Measurements from ENCODE around the gene NEK4. TPM values are rescaled to one million over a fixed set of nuclear protein-coding genes. Genes with fewer than 3 reads are reported as not detected.

The NEK4 gene
- total and polyA plus RNA-seq, 2 of the 13 experiments (the other 11 are each of a cell fraction or from before 2014, with no cell fraction given), result 16.5 to 38.0 TPM

DNA sequence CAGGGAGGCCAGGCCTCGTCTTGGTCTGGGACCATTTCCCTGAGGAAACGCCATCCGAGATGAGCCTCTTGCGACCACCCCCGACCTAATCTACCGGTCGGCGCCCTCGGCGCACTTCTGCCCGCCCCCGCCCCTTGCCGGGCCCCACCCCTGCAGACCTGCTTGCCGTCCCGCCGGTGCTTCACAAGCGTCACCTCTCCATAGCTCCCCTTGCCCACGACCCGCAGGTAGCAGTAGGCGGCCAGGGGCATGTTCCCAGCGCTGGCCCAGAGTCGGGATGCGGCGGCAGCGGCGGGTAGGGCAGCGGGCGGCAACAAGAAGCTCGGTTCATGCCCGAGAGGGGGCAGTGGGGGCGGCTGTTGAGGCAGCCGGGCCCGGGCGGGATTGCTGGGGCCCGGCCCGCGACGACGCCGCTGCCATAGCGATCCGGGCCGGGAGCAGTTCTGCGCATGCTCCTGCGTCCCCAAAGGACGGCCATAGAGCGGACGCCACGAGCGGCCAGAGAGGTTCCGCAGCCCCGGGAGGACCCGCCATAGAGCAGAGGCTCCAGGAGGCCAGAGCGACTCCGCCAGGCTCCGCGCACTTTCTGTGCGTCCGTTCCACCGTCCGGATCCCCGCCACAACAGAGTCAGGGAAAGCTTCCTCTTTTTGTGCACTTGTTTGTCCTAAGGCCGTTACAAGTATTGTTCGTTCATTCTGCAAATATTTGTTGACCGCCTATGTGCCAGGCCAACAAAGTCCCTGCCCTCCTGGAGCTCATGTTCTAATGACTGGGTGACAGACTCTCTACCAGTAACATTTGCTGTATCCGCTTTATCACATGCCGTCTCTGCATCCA lies at the start of gene NEK4 (continued):
- no peak for TF ChIP-seq PPARG (CRISPR knock-in tag; conservative IDR thresholded peaks at IDR 0.05)
- TF ChIP-seq ZNF891 (CRISPR knock-in tag; IDR thresholded peaks at IDR 0.05), result peak; percentile 49; the same call in 1 of the 2 replicates
- TF ChIP-seq ATF7-NPFF (CRISPR knock-in tag; IDR thresholded peaks at IDR 0.05; ENCODE audit: low read depth), result peak; percentile 66; the same call in 1 of the 2 replicates
- TF ChIP-seq IKZF5 (CRISPR knock-in tag; IDR thresholded peaks at IDR 0.05), result no peak; the same call in 1 of the 2 replicates
- no peak for TF ChIP-seq MZF1 (CRISPR knock-in tag; IDR thresholded peaks at IDR 0.05; ENCODE audit: borderline replicate concordance)
- TF ChIP-seq ZNF589 (CRISPR knock-in tag; conservative IDR thresholded peaks at IDR 0.05), result 0 out of 2 replicates have a peak, but pooled peaks have one; percentile 27
- TF ChIP-seq ZNF879 (CRISPR knock-in tag; IDR thresholded peaks at IDR 0.05), result 0 out of 2 replicates have a peak, but pooled peaks have one; percentile 74
- TF ChIP-seq, protein P1, sequence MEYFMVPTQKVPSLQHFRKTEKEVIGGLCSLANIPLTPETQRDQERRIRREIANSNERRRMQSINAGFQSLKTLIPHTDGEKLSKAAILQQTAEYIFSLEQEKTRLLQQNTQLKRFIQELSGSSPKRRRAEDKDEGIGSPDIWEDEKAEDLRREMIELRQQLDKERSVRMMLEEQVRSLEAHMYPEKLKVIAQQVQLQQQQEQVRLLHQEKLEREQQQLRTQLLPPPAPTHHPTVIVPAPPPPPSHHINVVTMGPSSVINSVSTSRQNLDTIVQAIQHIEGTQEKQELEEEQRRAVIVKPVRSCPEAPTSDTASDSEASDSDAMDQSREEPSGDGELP (IDR thresholded peaks at IDR 0.05; ENCODE audit: borderline replicate concordance, low read depth), result no peak; the same call in 1 of the 2 replicates
- no peak for TF ChIP-seq ZNF816 (CRISPR knock-in tag; IDR thresholded peaks at IDR 0.05; ENCODE audit: borderline replicate concordance)
- no peak; the same call in 1 of the 2 replicates for TF ChIP-seq TP53 (CRISPR knock-in tag; conservative IDR thresholded peaks at IDR 0.05)
- TF ChIP-seq CBX2 (IDR thresholded peaks at IDR 0.05; ENCODE audit: low read depth, low read length), result no peak
- no peak for TF ChIP-seq CBX2 (CRISPR knock-in tag; IDR thresholded peaks at IDR 0.05; ENCODE audit: low read depth)
- no peak for TF ChIP-seq ZHX1 (CRISPR knock-in tag; IDR thresholded peaks at IDR 0.05; ENCODE audit: low read depth)
- no peak for TF ChIP-seq E2F5 (CRISPR knock-in tag; conservative IDR thresholded peaks at IDR 0.05)
- no peak for TF ChIP-seq ARNT (IDR thresholded peaks at IDR 0.05)
- no peak for TF ChIP-seq HHEX (CRISPR knock-in tag; IDR thresholded peaks at IDR 0.05)
- TF ChIP-seq, protein P2, sequence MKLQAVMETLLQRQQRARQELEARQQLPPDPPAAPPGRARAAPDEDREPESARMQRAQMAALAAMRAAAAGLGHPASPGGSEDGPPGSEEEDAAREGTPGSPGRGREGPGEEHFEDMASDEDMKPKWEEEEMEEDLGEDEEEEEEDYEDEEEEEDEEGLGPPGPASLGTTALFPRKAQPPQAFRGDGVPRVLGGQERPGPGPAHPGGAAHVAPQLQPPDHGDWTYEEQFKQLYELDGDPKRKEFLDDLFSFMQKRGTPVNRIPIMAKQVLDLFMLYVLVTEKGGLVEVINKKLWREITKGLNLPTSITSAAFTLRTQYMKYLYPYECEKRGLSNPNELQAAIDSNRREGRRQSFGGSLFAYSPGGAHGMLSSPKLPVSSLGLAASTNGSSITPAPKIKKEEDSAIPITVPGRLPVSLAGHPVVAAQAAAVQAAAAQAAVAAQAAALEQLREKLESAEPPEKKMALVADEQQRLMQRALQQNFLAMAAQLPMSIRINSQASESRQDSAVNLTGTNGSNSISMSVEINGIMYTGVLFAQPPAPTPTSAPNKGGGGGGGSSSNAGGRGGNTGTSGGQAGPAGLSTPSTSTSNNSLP (IDR thresholded peaks at IDR 0.05; ENCODE audit: low read depth, low read length), result no peak

Measured in HepG2 (cell line).